ENCODE results near the gene MYO1E.

- TF ChIP-seq ZC3H10 (CRISPR knock-in tag; IDR thresholded peaks at IDR 0.05) = no peak
- TF ChIP-seq ZNF70 (CRISPR knock-in tag; IDR thresholded peaks at IDR 0.05) = no peak
- no peak for TF ChIP-seq CSRNP3 (CRISPR knock-in tag; IDR thresholded peaks at IDR 0.05)
- TF ChIP-seq TSHZ2 (CRISPR knock-in tag; IDR thresholded peaks at IDR 0.05) = no peak
Measured at GRCh38 chr15:59099162-59099685, 273.4 kb downstream of the MYO1E start.
